IPS DF 4.7 (cell line): ENCODE results near the gene C11orf52.

Source experiments
- DNase-seq: peaks from one replicate; pipeline ENCODE4 v3.0.0-alpha.2; 2013; ENCODE audit warnings: low spot score; ENCODE audit errors: extremely low read depth

The C11orf52 gene

DNA sequence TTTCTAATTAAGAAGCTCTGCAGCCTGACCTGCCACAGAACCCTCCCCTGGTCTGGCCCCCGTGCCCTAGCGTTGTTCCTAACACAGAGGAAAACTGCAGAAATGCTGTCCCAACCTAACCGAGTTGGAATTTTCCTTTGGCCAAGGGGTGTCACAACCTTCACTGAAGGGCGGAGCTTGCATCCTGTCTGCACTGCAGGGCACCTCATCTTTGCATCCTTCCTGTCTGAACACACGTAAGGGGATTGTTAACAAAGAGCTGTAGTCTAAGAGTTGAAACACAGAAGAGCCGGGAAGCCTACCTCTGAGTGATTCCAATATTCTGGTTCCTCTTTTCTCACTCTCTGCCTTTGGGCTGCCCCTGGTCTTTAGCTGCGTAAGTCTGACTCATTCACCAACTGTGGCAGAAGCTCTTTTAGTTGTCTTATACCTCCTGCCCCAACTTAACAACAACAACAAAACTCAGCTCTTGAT lies 20.0 kb downstream of the C11orf52 start:
- DNase-seq: no peak

DNA sequence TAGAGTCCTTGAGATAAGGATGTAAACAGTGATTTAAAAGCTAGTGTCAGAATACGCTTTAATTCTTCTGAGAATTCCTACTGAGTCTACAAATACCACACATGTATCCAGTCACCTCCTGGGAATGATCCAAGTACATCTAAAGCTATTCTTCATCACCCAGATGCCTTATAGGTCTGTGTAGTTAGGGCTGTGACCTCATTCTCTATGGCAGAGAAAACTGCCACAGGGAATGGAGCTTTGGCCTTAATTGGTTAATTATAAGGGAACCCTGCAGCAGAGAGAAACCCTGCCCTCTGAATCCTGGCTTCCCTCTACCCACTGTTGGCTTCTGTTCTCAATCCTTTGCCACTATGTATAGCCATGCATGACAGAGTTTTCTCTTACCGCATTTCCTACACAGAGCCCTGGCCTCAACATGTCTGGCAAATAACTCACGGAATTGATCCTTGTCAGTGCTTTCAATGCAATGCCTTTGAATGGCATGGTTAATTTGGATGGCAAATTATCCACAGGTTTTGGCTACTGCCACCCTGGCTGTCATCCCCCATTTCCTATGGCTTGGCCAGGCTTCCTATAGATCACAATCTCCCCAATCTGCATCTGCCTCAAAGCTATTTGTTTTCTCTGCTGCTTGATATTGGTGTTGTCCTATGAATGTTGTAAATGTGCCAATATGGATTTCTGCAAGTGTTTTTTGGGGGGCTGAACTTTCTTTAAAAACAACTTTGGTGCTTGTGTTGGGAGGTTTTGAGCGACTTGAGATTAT lies 21.3 kb downstream of the C11orf52 start:
- no peak for DNase-seq

DNA sequence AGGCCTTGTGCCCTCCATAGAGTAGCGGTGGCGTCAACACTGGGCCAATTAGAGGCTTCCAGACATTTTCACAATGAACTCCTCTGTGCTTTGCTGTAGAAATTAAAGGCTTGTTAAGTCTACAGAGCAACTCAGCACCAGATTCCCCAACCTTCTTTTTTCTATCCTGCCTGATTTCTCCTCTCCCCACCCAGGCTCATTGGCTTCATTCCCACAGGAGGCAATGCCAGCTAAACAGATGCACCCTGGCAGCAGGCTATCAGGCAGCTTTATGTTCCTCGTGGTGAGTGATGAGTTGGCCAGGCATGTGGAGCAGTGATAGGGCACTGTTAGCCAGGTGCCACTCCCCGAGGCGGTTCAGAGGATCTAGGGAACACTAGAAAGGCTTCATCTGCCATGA lies 23.2 kb downstream of the C11orf52 start:
- no peak for DNase-seq

DNA sequence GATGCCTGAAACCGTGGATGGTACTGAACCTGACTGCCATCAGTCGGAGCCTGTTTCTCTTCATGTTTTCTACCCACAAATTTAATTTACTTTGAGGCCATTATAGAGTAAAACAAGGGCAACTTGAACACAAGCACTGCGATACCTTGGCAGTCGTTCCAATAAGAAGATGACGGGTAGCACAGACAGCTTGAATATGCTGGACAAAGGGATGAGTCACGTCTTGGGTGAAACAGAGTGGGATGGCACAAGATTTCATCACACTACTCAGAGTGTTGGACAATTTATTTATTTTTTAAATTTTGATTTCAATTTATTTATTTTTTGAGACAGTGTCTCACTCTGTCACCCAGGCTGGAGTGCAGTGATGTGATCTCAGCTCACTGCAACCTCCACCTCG lies 24.1 kb downstream of the C11orf52 start:
- DNase-seq: no peak

DNA sequence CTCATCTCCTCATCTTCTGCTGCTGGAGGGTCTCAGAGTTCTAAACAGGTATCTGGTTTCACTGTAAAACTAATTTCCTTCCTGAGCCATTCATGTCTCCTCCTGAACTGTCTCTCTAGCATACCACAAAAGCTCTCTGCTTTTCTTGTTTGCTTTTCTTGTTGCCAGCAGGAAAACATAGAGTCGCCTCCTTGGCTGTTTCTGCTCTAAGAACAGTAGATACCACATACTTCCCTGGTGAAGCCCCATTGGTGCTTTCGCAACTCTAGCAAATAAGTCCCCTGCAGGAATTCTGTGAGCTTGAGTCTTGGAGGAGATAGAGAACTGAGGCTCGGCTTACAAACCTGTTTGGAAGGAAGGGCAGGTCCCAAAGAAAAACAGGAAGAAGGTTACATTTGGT lies 25.4 kb downstream of the C11orf52 start:
- no peak for DNase-seq

DNA sequence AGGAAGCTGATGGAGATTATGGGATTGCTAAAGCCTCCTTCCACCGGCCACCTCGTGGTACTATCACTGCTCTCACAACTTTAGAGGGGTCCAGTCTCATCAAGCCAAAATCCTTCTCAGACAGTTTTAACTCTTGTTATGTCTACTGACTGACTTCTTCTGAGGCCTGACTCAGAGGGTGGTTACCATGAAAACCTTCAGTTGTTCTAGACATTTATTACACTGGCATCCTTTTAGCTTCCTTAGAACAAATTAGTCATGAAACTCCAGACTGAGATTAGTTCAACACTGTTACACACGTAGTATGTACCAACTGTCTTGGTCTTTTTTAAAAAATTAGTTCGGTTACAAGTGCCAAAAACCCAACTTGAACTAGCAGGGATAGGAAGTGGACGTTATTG lies 25.9 kb downstream of the C11orf52 start:
- DNase-seq: no peak

DNA sequence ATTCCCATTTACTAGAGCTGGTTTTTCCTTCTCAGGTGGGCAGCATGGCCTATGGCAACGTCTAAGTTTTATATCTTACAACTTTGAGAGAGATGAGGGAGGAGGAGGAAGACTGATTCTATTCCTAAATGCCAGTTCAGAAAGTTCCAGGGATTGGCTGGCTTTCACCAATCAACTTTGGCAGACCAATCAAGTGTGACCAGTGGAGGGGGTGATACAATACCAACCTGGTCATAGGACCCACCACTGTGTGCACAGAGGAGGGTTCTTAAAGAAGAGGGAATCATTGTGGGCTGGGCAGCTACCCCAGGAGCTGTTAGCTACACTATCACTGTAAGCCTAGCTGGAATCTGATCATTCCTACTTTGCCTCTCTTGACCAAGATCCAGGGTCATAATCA lies 26.5 kb downstream of the C11orf52 start:
- no peak for DNase-seq

DNA sequence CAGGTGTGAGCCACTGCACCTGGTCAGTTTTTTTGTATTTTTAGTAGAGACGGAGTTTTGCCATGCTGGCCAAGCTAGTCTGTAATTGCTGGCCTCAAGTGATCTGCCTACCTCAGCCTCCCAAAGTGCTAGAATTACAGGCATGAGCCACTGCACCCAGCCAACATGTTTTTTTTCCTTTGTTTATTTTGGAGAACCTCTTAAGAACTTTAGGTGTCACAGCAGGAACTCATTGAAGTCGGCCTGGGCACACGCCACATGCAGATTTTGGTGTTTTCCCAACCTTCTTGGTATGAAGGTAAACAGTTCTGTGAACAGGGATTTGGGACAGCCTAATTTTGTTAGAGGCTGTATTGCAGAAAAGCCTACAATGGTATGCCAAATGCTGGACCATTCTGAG lies 27.8 kb downstream of the C11orf52 start:
- no peak for DNase-seq

DNA sequence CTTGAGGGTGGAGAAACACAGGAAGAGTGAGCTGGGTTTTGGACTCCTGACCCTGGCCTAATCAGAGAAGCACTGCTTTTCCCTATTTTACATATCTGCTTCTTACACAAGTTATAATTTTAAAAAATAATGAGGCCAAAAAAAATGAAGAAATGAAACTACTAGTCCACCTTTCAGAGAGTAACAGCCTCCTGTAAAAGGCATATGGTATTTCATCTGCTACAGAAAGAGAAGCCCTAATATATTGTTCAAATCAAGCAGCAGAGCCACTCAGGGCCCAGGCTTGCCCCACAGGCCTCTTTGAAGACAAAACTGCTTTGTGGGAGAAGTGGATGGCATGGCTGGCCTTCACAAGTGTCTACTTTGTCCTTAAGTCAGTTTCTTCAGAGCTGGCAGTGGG lies 28.4 kb downstream of the C11orf52 start:
- no peak for DNase-seq

DNA sequence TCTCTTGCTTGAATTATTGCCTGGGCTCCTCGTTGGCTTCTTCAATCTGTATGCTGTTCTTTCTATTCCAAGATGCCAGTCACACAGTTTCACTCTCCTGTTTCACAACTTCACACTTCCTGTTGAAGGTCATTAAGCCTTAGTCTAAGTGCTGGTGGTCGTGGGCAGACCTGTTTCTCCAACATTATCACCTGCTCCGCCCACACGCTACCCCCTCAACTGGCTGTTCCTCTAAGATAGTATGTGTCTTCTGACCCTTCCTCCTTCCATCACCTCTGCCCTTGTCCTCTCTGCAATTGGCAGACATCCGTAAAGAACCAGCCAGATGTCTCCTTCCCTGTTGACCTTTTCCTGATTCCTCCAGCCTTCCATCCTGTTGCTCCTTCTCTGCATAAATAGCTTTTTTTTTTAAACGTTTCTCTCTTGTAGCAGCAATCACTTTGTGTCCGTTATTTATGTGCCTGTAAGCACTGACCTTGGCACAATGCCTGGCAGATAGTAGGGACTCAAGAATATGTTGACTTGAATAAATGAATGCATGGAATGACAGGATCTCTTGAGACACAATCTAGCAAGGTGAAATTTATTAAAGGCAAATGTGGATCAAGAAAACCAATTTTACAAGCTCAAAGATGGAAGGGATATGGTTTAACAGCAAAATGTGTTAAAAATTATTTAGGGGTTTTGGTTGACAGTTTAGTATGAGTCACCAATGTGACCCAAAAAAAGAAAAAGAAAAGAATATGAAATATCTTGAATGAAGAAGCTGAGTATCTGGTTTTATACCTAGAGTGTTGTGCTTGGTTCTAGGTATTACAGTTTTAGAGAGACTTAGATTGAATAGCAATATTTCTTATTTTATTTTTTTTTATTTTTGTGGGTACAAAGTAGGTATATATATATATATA lies 31.1 kb downstream of the C11orf52 start:
- DNase-seq: no peak

DNA sequence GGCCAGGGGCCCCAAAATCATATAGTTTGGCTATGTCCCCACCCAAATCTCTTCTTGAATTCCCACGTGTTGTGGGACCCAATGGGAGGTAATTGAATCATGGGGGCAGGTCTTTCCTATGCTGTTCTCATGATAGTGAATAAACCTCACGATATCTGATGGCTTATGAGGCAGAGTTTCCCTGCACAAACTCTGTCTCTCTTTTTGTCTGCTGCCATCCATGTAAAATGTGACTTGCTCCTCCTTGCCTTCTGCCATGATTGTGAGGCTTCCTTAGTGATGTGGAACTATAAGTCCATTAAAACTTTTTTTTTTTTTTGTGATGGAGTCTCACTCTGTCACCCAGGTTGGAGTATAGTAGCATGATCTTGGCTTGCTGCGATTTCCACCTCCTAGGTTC lies 32.9 kb downstream of the C11orf52 start:
- no peak for DNase-seq

DNA sequence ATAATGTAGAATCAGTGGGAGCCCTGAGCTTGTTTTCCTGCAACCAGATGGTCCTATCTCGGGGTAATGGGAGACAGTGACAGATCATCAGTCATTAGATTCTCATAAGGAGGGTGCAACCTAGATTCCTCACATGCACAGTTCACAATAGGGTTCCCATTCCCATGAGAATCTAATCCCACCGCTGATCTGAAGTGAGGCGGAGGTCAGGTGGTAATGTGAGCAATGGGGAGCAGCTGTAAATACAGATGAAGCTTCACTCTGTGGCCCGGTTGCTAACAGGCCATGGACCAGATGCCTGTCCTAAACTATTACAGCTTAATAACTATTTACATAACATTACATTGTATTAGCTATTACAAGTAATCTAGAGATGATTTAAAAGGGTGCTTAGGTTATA lies 35.4 kb downstream of the C11orf52 start:
- no peak for DNase-seq

DNA sequence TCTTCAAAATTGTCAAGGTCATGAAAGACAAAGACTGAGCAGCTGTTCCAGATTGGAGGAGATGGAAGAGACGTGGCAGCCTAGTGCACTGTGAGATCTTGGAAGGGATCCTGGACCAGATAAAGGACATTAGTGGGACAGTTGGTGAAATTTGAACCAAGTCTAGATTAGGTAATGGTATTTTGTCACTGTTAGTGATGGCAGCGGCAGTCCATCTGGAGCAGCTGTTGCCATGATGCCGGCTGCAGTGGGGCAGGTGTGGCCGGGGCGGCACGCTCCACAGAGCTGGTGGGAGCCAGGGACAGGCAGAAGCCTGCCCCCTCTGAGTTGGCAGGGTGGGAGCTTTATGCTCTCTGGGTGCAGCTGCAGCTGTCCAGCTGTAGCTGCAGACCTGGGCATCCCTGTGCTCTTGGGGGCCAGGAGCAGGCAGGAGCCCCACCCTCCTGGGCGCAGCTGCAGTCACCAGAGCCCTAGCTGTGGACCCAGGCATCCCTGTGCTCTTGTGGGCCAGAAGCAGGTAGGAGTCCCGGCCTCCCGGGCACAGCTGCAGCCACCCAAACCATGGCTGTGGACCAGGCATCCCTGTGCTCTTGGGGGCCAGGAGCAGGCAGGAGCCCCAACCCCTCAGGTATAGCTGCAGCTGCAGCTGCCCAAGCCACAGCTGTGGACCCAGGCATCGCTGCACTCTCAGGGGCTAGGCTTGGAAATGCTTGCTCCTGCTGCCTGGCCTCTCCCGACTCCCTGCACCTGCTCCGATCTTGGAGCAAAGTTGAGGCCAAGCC lies 39.1 kb downstream of the C11orf52 start:
- no peak for DNase-seq

DNA sequence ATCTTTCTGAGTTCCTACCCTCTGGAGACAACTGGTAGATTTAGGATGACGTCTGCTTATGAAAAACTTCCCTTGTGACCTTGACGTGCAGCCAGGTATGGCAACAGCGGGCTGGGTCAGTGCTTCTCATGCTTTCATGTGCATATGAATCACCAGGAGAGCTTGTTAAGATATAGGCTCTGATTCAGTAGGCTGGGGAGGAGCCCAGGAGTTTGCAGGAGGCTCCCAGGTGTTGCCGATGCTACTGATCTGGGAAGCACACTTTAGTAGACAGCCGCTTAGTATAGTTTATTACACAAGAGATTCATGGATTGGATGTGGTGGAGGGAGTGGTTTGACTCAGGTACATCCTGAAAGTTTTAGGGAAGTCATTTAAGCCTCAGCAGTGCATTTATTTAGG lies 42.2 kb downstream of the C11orf52 start:
- no peak for DNase-seq

DNA sequence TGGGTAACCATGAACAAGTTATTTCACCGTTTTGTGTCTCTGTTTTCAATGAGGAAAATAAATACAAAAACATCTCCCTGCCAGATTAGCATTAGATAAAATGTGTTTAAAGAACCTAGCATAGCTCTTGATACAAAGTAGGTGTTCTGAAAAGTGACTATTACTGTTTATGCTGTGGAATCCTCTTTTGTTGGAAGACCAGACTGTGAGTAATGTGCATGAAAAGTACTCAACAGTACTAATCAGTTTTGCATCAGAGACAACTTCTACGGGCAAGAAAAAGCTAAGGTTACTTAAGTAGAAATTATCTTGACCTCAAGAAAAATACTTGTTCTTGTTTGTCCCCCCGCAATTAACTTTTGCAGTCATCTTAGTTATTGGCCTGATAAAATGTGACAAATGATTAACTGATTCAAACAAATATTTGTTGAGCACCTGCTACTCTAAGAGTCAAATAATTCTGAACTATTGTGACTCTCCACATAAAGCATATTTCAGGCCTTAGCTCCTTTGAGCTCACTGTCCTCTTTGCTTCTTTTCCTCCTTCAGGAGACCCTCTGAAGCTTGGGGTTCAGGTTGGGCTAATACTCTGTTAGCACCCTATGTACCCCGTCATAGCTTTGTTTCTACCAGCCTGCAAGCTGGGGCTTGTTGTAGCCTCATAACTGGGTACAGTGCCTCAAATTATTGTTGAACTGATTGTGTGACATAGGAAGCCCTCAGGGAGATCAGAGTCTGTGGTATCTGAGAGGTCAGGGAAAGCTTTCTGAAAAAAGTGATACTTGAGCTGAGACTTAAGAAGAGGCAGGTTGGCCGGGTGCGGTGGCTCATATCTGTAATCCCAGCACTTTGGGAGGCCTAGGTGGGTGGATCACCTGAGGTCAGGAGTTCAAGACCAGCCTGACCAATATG lies 42.9 kb downstream of the C11orf52 start:
- no peak for DNase-seq

DNA sequence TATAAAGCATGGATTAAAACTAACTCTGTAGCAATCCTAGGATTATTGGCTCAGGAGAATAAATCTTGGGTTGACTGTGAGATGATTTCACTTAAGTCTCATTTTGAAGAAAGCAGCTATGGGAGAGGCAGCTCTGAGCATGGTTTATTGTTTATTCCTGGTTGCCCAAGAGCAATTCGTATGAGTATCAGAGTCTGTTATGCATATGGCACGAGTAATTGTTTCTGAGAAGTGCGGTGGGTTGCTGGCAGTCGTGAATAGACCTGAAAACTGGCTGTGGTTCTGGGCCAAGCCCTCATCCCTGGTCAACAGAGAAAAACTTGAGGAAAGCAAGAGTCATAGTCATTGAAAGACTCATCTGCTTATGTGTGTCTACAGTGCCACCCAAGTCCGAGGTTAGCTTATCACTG lies 45.2 kb downstream of the C11orf52 start:
- no peak for DNase-seq

DNA sequence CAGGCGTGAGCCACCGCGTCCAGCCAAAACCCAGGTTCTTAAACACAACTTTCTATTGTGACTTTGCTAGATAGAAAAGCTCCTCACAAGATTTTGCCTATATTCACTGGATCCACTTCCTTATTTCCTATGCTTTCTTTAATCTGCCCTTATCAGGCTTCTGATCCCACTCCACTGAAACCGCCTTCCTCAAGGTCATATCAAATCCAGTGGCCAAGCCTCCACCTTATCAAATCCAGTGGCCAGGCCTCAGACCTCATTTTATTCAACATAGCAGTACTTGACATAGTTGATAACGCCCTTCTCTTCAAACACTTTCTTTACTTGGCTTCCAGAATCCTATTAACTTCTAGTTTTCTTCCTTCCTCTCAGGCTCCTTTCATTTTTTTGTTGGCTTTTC lies 48.0 kb downstream of the C11orf52 start:
- no peak for DNase-seq

DNA sequence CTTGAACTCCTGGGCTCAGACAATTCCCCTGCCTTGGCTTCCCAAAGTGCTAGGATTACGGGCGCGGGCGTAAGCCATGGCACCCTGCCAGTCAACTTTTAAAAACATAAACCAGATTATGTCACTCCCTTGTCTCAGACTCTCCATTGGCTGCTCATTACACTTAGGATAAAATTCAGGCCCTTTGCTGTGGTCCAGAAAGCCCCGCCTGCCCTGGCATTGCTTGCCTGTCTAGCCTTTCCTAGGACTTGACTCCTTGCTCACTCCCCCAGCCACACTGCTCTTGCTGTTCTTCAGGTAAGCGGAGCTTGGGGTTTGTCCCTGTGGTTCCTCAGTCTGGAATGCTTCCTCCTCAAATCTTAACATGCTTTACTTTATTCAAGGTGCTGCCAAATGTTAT lies 48.9 kb downstream of the C11orf52 start:
- DNase-seq: no peak

DNA sequence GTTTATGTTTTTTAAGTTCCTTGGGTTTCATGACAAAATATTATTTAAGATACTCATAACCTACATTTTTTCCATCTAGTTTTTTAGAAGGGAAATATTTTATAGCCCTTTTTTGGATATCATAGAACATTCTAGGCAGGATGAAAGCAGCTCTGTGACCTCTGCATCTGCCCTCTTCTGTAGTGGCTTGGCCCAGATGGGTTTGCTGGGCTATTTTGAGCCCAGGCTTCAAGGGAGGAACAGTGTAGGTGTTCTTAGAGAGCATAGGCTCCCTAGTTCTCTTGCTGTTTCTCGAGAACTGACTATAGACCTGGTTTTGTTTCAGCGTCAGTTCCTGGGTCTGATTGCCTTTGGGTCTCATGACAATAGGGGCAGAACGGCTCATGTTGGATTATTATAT lies 50.6 kb downstream of the C11orf52 start:
- DNase-seq: no peak

DNA sequence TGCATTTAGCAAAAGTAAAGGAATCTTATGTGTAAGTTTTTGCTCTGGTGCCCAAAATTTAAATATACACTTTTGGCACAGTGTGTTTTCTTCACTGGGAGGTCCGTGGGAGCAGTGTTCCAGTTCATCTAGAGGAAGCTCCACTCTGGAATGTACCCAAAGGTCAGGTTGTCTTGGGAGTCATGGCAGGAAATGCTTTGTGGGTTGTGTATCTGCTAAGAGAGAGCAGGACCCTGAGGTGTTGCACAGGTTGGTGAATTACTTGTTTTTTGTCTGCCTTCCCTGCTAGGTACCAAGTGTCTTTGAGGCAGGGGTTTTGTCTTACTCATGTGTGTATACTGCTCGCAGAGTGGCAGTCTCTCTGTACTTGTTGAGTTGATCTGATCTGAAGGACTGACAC lies 55.7 kb downstream of the C11orf52 start:
- no peak for DNase-seq
